HG03108 (cell line): ENCODE measurements around the gene KRT17.
"Not testable (repeated sequence)": the region's sequence is repeated elsewhere in the genome, so short reads cannot be mapped to it uniquely, and the experiment has no call there.

Experiments used
- ATAC-seq: cut with Tn5 transposase; IDR thresholded peaks from one replicate; pipeline ENCODE4 v1.9.1; 2021; ENCODE audit warnings: moderate library complexity; ENCODE audit not compliant: unreplicated experiment

KRT17 gene

GRCh38 chr17:41579484-41580243, 44.7 kb downstream of the KRT17 start:
- ATAC-seq: no peak

GRCh38 chr17:41578971-41579370, 45.4 kb downstream of the KRT17 start:
- no peak for ATAC-seq

GRCh38 chr17:41578538-41578937, 45.8 kb downstream of the KRT17 start:
- no peak for ATAC-seq

- not testable (repeated sequence) for ATAC-seq
Observed at GRCh38 chr17:41576740-41577139, 47.6 kb downstream of the KRT17 start.

DNA sequence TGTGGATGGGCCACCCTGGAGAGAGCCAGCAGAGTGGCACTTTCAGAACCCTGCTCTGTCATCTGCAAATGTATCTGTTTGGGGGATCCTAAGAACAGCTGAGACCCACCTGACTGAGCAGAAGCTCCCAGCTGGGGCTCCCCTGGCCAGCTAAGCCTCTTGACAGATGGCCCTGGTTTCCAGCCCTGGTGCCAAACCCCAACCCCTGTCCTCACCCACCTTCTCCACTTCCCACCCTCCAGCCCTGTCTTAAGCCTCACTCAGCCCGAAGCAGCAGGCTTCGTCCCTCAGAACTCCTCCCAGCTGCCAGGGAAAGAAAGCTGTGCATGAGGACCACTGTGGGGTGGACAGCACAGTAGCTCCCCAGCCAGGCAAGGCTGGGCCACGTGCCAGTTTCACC, 49.0 kb downstream of the KRT17 start:
- no peak for ATAC-seq

- ATAC-seq: no peak
Observed at GRCh38 chr17:41571561-41572434, 52.6 kb downstream of the KRT17 start, which contains the start of gene KRT9. KRT9 (minus strand) TSS chr17:41572059; CDS start chr17:41571992, 67 bp downstream.
